Inferior parietal cortex (tissue), 1 donor: ENCODE results near the gene CACNA2D2.
"Not testable (repeated sequence)": the region's sequence is repeated elsewhere in the genome, so short reads cannot be mapped to it uniquely, and the experiment has no call there.

Experiments used
- DNase-seq: peaks from one replicate; pipeline ENCODE4 v3.0.0-alpha.2; 2016; ENCODE audit errors: extremely low spot score

Gene CACNA2D2

DNA sequence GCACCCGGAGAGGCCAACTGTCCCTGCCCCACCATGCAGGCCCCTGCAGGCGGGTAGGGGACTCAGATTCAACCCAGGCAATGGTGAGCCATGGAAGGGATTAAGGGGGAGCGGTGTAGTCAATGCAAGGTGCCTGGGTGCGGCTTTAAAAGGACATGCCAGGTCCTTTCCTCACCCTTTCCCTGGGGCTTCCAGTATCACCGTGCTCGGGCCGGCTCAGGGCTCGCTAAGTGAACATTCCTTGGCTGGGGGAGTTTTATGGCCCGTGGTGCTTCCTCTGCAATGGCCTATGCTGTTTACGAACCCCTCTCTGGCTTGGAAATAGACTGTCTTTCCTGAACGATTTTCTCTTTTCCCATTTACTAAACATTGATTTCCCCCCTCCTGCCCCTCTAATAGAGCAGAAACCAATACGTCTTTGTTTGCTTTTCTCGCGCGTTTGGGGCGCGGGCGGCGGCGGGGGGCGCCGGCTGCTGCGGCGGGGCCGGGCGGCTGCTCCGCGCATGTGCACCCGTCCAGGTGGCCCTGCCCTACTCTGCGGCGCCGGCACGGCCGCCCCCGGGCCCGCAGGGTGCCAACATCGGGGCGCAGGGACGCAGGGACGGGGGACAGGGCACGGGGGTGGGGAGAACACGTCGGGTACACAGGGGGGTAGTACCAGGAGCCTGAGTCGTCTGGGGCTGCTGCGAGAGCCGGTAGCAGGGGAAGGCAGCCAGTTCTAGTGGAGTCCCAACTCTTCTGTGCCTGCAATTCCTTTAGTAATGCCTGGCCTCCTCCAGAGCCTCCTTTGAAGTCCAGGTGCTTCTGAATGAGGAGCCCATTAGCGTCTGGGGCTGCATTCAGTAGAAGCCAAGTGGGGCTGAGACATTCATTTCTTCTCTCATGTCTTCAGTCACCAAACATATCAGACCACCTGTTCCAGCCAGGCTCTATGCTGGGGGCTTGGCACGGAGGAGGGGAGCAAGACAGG, 26.9 kb upstream of the CACNA2D2 start:
- no peak for DNase-seq

DNA sequence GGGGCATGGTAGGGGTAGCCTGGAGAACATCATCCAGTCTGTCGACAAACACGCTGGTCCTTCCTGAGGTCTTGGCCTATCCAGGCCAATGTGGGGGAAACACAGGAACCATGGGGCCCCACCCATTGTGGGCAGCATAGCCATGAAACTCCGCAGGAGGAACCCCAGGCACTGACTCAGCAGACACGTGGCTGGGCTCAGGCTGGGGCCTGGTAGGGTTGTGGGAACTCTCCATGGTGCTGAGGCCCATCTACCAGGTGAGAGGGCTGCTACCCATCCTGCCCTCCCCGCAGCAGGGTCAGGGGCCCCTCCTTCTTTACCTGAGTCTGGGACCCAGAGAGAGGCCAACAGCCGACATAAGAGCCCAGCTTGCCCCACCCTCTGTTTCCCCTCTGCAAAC, 22.6 kb upstream of the CACNA2D2 start:
- DNase-seq = no peak

DNA sequence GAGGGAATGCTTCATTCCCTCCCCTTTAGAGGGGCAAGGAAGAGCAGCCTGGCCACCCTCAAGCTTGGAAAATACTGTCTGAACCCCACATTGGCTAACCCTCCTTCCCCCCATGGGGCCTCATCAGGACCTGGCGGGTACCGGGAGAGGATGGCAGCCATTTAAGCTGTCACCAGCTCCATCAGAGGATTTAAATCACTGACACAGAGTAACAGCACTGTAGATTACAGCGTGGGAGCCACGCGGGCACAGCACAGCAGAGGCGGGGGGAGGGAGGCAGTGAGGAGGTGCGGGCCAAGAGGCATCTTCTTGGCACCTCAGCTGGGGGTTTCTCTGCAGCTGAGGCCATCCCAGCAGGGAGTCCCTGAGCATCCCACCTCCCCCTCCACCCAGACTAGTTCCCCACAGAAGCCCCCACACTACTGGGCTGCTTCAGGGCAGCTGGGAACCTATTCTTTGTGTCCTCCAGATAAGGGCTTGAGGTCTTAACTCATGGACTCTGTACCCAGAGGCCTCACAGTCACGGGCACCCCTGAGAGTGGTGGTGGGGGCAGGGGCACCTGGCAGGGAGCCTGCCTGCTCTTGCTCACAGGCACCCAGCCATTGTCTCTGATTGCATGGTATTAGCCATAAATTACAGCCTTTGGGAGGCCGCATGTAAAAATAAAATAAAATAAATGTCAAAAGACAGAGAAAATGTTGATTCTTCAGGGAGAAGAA, 21.9 kb upstream of the CACNA2D2 start:
- no peak for DNase-seq

DNA sequence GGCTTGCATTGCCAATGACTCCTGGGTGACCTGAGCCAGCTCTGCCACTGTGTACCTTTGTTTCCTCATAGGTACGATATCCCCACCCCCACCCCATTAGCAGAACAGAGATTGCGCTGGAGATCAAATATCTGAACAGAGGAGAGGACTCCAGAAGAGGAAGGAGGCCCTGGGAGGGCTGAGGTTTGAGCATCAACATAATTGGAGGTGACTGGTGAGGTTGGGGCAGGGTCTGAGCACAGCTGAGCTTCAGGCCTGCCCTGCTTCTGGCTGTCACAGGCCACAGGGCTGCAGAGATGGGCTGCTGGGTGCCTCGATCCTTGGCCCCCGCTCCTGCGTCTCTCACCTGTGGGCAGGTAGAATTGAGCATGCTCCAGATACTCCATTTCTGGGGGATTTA, 21.3 kb upstream of the CACNA2D2 start:
- DNase-seq = no peak

DNA sequence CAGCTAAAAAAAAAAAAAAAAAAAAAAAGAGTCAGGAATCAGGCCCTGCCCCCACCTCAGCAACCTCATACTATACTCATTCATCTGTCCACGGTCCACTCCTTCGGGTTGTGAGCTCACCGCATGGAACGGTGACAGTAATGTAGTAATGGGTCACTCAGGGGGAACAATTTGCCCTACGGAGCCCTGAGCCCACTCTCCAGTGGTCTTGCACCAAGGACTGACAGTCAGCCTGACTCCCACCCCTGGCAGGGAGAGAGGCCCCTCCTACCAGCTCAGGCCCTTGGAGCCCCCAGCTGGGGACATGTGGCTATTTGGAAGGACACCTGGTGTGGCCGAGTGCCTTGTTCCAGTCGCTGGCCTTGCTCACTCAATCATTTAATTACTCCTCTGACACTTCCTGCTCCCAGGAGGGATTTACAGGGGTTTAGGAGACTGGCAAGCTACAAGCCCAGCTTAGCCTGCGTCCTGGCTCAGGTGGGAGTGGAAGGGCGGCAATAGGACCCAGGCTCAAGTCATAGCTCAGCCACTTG, 19.9 kb upstream of the CACNA2D2 start:
- no peak for DNase-seq

DNA sequence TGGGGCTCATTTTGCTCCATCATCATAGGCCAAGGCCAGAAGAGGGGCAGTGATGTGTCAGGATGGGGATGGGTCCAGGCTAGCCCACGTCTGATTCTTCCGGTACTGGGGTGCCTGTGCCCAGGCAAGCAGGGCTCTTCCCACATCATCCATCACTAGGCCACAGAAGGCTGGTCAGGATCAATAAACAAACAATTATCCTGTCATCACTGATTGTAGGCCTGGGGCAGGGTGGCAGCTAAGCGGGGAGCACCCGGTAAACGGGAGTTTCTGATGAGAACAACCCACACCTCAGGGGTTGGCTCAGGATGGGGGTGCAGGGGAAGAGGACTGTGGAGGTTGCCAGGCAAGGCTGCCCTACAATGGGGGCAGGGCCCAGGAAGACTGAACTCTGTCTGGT, 18.1 kb upstream of the CACNA2D2 start:
- no peak for DNase-seq

DNA sequence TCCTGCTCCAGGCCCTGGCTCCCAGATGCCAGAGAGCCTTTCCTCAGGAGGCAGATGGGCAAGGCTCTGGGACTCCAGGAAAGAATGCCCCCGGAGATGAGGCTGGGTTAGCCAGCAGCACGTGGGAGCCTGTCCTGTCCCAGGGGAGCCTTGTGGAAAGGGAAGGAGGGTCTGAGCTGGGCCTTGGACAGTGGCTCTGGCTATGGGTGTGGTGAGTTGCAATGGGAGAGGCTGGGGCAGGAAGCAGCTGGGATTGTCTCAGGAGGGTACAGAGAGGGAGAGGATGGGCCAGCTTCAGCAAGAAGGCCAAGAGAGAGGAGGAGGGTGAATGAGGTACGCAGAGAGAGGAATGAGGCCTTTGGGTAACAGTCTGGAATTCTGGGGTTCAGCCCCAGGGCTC, 17.4 kb upstream of the CACNA2D2 start:
- DNase-seq = no peak

DNA sequence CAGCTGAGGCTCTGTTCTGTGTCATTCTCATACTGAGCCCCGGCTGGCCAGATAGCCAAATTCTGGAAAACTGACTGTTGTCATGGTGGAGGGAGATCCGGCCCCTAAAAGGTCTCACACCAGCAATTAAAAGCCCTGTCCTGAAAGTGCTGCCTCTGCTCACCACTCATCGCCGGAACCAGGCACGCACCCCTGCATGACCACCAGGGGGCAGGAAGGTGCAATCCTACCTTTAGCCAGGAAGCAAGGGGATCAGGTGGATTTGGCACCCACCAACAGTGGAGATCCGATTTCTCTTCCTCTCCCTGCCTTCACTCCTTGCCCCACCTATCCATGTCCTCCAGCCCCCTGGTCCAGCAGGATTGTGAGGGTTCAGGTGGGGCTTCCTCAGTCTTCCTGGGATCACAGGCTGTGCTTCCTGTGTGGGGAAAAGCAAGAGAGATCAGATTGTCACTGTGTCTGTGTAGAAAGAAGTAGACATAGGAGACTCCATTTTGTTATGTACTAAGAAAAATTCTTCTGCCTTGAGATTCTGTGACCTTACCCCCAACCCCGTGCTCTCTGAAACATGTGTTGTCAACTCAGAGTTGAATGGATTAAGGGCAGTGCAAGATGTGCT, 16.1 kb upstream of the CACNA2D2 start:
- peak; percentile 47 for DNase-seq

DNA sequence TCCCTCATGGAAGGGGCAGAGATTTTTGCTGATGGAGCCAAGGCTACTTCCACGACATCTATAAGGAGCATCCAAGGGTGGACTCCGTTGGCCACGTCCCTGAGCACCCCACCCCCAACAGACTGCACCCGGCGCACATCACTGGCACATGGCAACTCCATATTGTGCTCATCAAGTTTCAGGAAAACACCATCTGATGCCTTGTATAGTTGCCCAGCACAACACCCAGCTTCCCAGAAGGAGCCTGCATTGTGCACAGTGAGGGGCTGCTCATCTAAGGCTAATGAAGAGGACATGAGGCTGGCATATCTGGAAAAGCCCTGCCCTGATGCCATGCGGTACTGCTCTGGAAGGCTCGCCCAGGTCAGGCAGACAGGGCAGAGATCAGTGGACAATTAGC, 15.0 kb upstream of the CACNA2D2 start:
- DNase-seq = no peak

DNA sequence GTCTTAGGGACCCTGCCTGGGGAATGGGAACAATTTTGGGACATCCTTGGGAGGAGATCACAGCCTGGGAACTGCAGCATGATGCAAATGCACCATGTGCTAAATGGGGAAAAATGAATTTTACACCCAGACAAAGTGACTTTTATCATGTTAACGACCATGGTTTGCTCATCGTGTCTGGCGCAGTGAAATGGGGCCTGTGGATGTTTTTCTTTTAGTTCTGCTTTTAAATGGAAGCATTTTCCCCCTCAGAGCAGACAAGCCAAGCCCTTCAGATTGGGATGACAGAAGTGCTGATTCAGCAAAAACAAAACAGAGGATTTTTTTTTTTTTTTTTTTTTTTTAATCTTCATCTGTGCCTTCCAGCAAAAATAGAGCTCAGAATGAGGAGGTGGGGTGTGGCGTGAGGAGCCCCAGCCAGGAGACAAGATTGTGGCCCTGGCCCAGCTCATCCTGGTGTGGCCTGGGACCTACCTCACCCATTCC, 14.3 kb upstream of the CACNA2D2 start:
- DNase-seq = no peak

DNA sequence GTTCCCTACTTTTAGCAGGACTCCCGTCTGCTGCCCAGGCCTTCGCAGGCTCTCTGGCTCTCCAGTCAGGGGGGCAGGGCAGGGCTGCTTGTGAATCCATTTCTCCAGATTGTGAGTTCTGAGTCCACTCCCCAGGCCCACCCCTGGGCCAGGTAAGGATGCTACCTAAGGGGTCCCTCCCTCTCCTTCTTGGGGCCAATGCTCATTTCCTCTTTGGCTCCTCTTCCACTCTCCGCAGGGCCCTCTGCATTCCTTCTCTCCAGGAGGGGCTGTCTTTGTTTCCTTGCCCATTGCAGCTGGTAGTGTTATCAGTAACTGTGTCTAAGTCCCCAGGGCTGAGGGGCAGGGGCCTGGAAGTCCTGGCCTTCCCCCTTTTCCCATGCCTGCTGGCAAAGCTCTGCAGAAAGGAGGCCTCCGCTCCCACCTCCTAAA, 13.0 kb upstream of the CACNA2D2 start:
- DNase-seq = no peak

DNA sequence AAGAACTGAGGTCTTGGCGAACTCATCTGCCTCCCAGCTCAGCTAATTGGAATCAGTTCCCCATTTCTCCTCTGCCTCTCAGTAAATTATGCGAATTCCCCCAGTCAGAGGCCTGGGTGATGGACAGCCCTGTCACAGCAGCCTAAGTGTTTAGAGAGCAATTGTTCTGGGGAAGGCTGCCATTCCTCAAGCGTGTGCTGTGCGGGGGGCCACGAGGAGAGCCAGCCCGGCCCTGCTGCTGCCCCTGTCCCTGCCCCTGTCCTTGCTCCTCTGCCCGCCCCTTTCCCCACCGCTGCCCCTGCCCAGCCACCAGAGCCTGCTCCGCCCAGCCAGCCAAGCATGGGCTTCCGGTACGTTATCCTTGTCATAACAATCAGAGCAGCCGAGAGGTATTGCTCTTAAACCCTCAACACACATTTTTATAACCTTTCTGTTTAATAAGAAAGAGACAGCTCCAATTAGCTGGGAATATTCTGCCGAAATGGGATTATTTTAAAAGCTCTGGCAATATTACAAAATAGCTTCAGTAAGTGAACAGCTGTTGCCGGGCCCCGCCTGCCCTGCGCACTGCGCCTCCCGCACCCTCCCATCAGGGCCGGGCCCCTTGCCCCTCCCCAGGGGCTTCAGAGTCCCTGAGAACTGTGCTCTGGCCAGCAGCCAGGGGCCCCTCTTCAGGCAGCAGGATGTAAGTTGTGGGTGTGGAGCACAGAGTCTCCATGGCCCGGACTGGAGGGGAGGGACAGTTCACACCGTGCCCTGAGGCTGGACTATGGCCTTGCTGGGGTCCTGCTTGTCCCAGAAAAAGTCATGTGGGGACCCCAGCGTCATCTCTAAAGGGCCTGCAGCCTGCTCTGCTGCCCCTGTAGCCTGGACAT, 12.4 kb upstream of the CACNA2D2 start:
- DNase-seq = no peak

DNA sequence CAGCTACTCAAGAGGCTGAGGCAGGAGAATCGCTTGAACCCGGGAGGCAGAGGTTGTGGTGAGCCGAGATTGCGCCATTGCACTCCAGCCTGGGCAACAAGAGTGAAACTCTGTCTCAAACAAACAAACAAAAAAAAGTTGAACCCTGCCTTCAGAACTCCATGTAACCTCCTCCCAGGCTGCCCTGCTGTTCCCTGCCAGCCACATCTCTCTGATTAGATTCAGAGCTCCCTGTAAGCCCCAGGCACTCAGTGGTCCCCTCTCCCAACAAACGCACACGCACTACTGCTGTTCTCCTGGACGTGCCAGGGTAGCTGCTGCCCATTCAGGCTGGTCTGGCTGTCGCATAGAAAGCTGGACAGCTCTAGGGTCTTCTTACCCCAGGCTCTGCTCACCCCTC, 9.5 kb upstream of the CACNA2D2 start:
- DNase-seq = not testable (repeated sequence)

DNA sequence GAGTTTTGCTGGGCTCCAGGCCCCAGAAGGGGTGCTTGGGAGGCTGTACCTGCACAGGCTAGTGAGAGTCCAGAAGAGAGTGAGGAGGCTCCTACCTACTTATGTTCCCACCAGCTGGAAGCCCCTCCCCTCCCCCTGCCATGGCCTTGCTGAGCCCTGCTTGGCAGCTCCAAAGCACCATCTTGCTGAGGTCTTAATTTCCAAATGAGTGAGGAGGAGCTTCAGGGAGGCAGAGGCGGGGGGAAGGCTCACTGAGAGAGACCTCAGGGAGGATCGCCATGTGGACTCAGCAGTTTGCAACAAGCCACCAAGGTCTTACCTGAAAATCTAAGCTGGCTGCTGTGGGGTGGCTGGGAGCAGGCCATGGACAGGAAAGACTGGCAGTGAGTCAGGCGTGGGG, 8.7 kb upstream of the CACNA2D2 start:
- no peak for DNase-seq

DNA sequence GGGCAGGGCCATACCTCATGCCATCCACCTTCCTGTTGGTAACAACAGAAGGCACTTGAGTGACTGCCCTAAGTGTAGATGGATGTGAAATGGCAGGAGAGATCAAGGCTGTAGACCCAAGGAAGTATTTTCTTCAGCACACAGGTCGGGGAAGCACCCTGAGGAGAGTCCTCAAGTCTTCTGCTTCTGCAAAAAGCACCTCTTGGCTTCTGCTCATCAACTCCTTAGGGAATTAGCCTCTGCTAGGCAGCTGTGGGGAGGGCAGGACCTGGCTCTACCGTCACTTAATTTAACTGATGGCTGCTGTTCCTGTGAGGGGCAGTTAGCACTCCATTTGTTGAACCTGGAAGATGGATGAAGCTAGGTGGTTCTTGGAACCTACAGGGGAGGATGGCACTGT, 6.9 kb upstream of the CACNA2D2 start:
- no peak for DNase-seq

DNA sequence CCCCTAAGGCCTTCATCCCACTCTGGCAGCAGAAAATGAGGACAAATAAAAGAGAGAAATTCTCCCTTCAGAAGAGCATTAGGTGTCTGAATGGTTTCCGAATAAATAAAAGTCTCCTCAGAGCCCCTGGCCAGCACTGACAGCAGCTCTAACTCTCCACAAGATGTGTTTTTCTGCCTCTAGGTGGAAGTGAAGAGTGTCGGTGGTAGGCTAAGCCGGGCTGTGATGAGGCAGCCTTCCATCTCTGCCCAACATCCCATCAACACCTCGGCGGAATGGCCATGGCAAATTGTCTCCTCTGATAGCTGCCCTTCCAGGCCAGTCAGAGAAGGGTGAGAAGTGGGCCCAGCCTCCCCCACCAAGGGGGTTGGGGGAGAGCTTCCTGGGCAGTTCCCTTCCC, 6.3 kb upstream of the CACNA2D2 start:
- DNase-seq = no peak

DNA sequence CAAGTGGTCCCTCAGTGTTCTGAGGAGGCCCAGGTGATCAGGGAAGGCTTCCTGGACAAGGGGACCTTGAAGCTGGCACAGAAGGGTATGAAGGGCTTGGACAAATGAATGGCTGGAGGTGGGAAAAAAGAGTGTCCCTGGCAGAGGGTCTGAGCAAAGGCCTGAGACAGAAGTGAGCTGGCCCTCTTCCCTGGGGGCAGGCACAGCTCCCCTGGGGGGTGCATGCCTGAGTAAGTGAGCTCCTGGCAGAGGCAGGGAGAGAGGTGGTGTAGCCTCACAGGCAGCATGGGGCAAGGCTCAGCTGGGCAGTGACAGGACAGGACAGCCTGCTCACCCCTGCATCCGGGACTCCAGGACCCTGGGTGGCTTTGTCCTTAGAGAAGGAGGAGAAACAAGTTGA, 5.4 kb upstream of the CACNA2D2 start:
- DNase-seq = no peak

DNA sequence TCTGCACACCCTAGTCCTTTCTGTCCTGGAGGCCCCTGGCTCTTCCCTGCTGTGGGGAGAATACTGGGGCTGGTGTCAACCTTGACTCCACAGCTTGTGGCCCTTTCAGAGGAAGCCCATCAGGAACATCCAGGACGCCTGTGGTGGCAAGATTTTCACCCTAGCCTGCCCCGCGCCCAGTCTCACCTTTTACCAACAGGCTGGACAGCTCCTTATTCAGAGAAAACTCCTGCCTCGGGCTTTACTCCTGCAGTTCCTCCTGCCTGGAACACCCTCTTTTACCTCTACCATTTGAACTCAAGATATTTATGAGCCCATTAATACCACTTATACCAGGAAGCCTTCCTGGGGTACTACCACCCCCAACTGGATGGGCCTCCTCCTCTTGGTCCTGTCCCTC, 2.7 kb upstream of the CACNA2D2 start:
- DNase-seq = no peak

DNA sequence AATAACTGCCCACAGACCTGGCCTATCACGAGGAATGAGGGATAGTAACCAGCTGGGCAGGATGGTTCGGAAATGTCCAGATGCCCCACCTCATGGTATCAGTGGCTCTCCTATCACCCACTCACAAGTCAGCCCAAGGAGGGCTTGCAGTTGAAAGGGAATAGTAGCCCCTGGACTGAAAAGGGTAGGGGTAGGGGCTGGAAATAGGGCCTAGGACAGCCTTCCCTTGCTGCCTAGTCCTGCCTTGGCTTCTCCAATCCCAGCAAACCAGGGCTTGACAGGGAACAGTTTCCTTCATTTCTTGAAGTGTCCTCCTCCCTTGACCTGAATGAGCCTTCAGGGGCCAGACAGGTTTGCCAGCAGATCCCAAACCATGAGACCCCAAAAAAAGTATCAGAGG, 1.2 kb upstream of the CACNA2D2 start:
- DNase-seq = no peak

DNA sequence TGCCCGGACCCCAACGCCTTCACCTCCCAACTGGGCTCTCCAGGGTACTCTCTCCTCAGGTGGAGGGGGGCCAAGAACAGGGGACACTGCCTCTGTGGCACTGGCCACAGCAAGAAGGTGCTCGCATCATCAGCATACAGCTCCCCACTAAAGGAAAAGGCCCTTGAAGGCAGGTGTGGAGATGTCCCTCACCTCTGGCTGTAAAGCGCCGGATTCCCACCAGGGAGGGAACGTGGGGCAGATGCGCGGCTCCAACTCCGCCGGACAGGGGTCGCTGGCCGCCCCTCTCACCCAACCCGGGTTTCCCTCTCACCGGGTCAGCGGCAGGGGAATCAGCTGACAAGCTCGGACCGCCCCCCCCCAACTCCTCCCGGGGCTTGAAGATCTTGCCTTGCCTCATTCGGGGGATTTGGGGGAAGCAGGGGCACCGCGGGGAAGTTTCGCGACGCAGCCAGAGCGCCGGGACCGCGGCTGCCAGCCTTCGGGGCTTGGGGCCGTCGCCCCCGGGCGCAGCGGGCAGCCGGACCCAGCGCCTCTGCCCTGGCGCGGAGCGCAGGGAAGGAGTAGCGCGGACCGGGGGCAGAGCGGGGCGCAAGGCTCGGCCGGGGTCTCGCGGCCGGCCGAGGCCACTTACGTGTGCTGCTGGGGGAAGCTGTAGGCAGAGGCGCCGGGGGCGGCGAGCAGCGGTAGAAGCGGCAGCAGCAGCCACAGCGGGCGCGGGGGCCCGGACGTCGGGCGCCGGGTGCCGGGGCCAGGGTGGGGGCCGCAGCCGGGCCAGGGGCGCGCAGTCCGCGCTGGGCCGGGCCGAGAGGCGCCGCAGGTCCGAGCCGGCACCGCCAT, 630 bp downstream of the CACNA2D2 start:
- no peak for DNase-seq
